ENCODE data around the gene PAPPA2. TPM values are rescaled to one million over a fixed set of nuclear protein-coding genes. Genes with fewer than 3 reads are reported as not detected.

The PAPPA2 gene
- total and polyA plus RNA-seq, 2 of the 8 experiments (the other 6 are each of a cell fraction or from before 2014, with no cell fraction given): 0.08 to 0.88 TPM

DNA sequence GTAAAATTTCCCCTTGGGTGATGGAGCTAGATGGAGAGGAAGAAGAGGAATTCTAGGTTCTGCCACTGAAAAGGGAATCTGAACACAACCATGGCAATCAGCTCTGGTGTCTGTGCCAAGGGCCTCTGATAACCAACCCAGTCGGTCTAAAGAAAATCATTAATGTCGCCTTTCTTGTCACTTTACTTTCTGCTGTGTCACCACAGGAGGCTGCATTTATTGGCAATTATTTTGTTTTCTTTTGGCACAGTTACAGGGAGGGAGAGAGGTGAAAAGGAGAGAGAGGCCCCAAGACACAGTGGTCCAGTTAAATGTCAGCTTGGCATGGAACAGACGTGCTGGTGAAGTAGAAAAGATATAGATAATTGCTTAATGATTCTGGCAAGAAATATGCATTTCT lies 414.6 kb downstream of the PAPPA2 start (continued):
- TF ChIP-seq, protein P1, sequence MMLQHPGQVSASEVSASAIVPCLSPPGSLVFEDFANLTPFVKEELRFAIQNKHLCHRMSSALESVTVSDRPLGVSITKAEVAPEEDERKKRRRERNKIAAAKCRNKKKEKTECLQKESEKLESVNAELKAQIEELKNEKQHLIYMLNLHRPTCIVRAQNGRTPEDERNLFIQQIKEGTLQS (IDR thresholded peaks at IDR 0.05; ENCODE audit: insufficient read depth, low read depth, low read length): no peak
- TF ChIP-seq, protein P2, sequence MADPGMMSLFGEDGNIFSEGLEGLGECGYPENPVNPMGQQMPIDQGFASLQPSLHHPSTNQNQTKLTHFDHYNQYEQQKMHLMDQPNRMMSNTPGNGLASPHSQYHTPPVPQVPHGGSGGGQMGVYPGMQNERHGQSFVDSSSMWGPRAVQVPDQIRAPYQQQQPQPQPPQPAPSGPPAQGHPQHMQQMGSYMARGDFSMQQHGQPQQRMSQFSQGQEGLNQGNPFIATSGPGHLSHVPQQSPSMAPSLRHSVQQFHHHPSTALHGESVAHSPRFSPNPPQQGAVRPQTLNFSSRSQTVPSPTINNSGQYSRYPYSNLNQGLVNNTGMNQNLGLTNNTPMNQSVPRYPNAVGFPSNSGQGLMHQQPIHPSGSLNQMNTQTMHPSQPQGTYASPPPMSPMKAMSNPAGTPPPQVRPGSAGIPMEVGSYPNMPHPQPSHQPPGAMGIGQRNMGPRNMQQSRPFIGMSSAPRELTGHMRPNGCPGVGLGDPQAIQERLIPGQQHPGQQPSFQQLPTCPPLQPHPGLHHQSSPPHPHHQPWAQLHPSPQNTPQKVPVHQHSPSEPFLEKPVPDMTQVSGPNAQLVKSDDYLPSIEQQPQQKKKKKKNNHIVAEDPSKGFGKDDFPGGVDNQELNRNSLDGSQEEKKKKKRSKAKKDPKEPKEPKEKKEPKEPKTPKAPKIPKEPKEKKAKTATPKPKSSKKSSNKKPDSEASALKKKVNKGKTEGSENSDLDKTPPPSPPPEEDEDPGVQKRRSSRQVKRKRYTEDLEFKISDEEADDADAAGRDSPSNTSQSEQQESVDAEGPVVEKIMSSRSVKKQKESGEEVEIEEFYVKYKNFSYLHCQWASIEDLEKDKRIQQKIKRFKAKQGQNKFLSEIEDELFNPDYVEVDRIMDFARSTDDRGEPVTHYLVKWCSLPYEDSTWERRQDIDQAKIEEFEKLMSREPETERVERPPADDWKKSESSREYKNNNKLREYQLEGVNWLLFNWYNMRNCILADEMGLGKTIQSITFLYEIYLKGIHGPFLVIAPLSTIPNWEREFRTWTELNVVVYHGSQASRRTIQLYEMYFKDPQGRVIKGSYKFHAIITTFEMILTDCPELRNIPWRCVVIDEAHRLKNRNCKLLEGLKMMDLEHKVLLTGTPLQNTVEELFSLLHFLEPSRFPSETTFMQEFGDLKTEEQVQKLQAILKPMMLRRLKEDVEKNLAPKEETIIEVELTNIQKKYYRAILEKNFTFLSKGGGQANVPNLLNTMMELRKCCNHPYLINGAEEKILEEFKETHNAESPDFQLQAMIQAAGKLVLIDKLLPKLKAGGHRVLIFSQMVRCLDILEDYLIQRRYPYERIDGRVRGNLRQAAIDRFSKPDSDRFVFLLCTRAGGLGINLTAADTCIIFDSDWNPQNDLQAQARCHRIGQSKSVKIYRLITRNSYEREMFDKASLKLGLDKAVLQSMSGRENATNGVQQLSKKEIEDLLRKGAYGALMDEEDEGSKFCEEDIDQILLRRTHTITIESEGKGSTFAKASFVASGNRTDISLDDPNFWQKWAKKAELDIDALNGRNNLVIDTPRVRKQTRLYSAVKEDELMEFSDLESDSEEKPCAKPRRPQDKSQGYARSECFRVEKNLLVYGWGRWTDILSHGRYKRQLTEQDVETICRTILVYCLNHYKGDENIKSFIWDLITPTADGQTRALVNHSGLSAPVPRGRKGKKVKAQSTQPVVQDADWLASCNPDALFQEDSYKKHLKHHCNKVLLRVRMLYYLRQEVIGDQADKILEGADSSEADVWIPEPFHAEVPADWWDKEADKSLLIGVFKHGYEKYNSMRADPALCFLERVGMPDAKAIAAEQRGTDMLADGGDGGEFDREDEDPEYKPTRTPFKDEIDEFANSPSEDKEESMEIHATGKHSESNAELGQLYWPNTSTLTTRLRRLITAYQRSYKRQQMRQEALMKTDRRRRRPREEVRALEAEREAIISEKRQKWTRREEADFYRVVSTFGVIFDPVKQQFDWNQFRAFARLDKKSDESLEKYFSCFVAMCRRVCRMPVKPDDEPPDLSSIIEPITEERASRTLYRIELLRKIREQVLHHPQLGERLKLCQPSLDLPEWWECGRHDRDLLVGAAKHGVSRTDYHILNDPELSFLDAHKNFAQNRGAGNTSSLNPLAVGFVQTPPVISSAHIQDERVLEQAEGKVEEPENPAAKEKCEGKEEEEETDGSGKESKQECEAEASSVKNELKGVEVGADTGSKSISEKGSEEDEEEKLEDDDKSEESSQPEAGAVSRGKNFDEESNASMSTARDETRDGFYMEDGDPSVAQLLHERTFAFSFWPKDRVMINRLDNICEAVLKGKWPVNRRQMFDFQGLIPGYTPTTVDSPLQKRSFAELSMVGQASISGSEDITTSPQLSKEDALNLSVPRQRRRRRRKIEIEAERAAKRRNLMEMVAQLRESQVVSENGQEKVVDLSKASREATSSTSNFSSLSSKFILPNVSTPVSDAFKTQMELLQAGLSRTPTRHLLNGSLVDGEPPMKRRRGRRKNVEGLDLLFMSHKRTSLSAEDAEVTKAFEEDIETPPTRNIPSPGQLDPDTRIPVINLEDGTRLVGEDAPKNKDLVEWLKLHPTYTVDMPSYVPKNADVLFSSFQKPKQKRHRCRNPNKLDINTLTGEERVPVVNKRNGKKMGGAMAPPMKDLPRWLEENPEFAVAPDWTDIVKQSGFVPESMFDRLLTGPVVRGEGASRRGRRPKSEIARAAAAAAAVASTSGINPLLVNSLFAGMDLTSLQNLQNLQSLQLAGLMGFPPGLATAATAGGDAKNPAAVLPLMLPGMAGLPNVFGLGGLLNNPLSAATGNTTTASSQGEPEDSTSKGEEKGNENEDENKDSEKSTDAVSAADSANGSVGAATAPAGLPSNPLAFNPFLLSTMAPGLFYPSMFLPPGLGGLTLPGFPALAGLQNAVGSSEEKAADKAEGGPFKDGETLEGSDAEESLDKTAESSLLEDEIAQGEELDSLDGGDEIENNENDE (IDR thresholded peaks at IDR 0.05; ENCODE audit: insufficient replicate concordance, low read length): no peak
- TF ChIP-seq JUND (IDR thresholded peaks at IDR 0.05; ENCODE audit: low read length) (no peak), TEAD4 (IDR thresholded peaks at IDR 0.05; ENCODE audit: low read depth, low read length) (no peak)
